HEK293 (cell line): Measurements from ENCODE around the gene SETD3.
A peak's percentile ranks its signal among the peaks of the same experiment; 100 is the strongest.

Experiments
- CTCF ChIA-PET: fragments of 350-600 bp; formaldehyde crosslinking; extraction: SDS; loops from one replicate; lab custom pipeline; 2021; ENCODE audit warnings: antibody characterized with exemption; lab: Yijun Ruan, JAX
- POLR2A ChIA-PET: fragments of 300-600 bp; formaldehyde crosslinking; extraction: SDS; loops from one replicate; lab custom pipeline; 2020; ENCODE audit warnings: antibody characterized with exemption, inconsistent platforms; lab: Yijun Ruan, JAX
- H3K27ac ChIP-seq: fragments of 200-500 bp; sonication (Bioruptor generic); 2 replicates; pipeline ENCODE4 v1.5.1; 2014; ENCODE audit warnings: low read depth, low read length, control low read depth, inconsistent platforms; ENCODE audit errors: extremely low read depth
- H3K36me3 ChIP-seq, 2 experiments: fragments of 200-500 bp in 1 of 2; sonication (Bioruptor generic) in 1 of 2; 1 replicate in 1 of 2; 2 replicates in 1 of 2; pipeline ENCODE4 v1.5.1; 2014 to 2017; ENCODE audit warnings: inconsistent platforms in 2 of 2, low read length in 2 of 2; ENCODE audit not compliant: control insufficient read depth in 2 of 2, insufficient read depth in 1 of 2
- H3K4me1 ChIP-seq: fragments of 200-500 bp; sonication (Bioruptor generic); 2 replicates; pipeline ENCODE4 v1.5.1; 2014; ENCODE audit warnings: mild to moderate bottlenecking, low read length, inconsistent platforms; ENCODE audit not compliant: control insufficient read depth, insufficient read depth
- H3K4me3 ChIP-seq: 2 replicates; pipeline ENCODE4 v1.5.1; 2011; ENCODE audit warnings: low read depth, mild to moderate bottlenecking, control low read depth, low read length, moderate library complexity
- H3K9me3 ChIP-seq: fragments of 200-500 bp; sonication (Bioruptor generic); 2 replicates; pipeline ENCODE4 v1.5.1; 2014; ENCODE audit warnings: low read depth, low read length, inconsistent platforms; ENCODE audit not compliant: control insufficient read depth, insufficient read depth
- CTCF ChIP-seq: fragments of 450-650 bp; formaldehyde crosslinking; IDR thresholded peaks from 2 replicates; pipeline ENCODE4 v1.5.1; 2016; ENCODE audit warnings: missing biosample characterization, missing genetic modification characterization
- MZF1 ChIP-seq: fragments of 450-650 bp; formaldehyde crosslinking; IDR thresholded peaks from 2 replicates; pipeline ENCODE4 v1.5.1; 2017; ENCODE audit warnings: missing biosample characterization, missing genetic modification characterization, borderline replicate concordance
- SP7 ChIP-seq: fragments of 450-650 bp; formaldehyde crosslinking; IDR thresholded peaks from 2 replicates; pipeline ENCODE4 v1.5.1; 2016; ENCODE audit warnings: missing biosample characterization, missing genetic modification characterization
- ZBTB48 ChIP-seq: fragments of 450-650 bp; formaldehyde crosslinking; IDR thresholded peaks from 2 replicates; pipeline ENCODE4 v1.5.1; 2016; ENCODE audit warnings: missing biosample characterization, missing genetic modification characterization
- ZFP3 ChIP-seq: fragments of 450-650 bp; formaldehyde crosslinking; IDR thresholded peaks from 2 replicates; pipeline ENCODE4 v1.5.1; 2016; ENCODE audit warnings: low read depth, missing biosample characterization, missing genetic modification characterization
- ZNF223 ChIP-seq: fragments of 450-650 bp; formaldehyde crosslinking; IDR thresholded peaks from 2 replicates; pipeline ENCODE4 v1.5.1; 2016; ENCODE audit warnings: missing biosample characterization, missing genetic modification characterization
- ZNF26 ChIP-seq: fragments of 450-650 bp; formaldehyde crosslinking; IDR thresholded peaks from 2 replicates; pipeline ENCODE4 v1.5.1; 2016; ENCODE audit warnings: missing biosample characterization, missing genetic modification characterization
- ZNF280D ChIP-seq: fragments of 450-650 bp; formaldehyde crosslinking; IDR thresholded peaks from 2 replicates; pipeline ENCODE4 v1.5.1; 2016; ENCODE audit warnings: missing biosample characterization, missing genetic modification characterization
- ZNF37A ChIP-seq: fragments of 450-650 bp; IDR thresholded peaks from 2 replicates; pipeline ENCODE4 v1.5.1; 2018; ENCODE audit warnings: missing biosample characterization, missing genetic modification characterization
- ZNF423 ChIP-seq: fragments of 450-650 bp; formaldehyde crosslinking; IDR thresholded peaks from 2 replicates; pipeline ENCODE4 v1.5.1; 2016; ENCODE audit warnings: missing biosample characterization, missing genetic modification characterization
- ZNF518A ChIP-seq: fragments of 450-650 bp; formaldehyde crosslinking; conservative IDR thresholded peaks from 2 replicates; pipeline ENCODE4 v1.5.1; 2016; ENCODE audit warnings: low read depth, missing biosample characterization, missing genetic modification characterization
- ZNF521 ChIP-seq: fragments of 450-650 bp; formaldehyde crosslinking; IDR thresholded peaks from 2 replicates; pipeline ENCODE4 v1.5.1; 2017; ENCODE audit warnings: missing biosample characterization, mild to moderate bottlenecking, missing genetic modification characterization
- ZNF549 ChIP-seq: fragments of 450-650 bp; IDR thresholded peaks from 2 replicates; pipeline ENCODE4 v1.5.1; 2018; ENCODE audit warnings: missing biosample characterization, missing genetic modification characterization, mild to moderate bottlenecking, inconsistent platforms, moderate library complexity
- ZNF555 ChIP-seq: fragments of 450-650 bp; formaldehyde crosslinking; conservative IDR thresholded peaks from 2 replicates; pipeline ENCODE4 v1.5.1; 2017; ENCODE audit warnings: missing biosample characterization, mild to moderate bottlenecking, missing genetic modification characterization, inconsistent platforms
- ZNF654 ChIP-seq: fragments of 450-650 bp; formaldehyde crosslinking; IDR thresholded peaks from 2 replicates; pipeline ENCODE4 v1.5.1; 2016; ENCODE audit warnings: low read depth, missing biosample characterization, missing genetic modification characterization
- ZNF677 ChIP-seq: fragments of 450-650 bp; IDR thresholded peaks from 2 replicates; pipeline ENCODE4 v1.5.0; 2018; ENCODE audit warnings: missing biosample characterization, mild to moderate bottlenecking, missing genetic modification characterization, moderate library complexity
- ZNF692 ChIP-seq: fragments of 450-650 bp; formaldehyde crosslinking; IDR thresholded peaks from 2 replicates; pipeline ENCODE4 v1.5.1; 2016; ENCODE audit warnings: missing biosample characterization, missing genetic modification characterization
- ZNF747 ChIP-seq: fragments of 450-650 bp; formaldehyde crosslinking; IDR thresholded peaks from 2 replicates; pipeline ENCODE4 v1.5.1; 2016; ENCODE audit warnings: missing biosample characterization, missing genetic modification characterization
- ZXDB ChIP-seq: fragments of 450-650 bp; formaldehyde crosslinking; IDR thresholded peaks from 2 replicates; pipeline ENCODE4 v1.5.1; 2016; ENCODE audit warnings: missing biosample characterization, missing genetic modification characterization

SETD3 gene

GRCh38 chr14:99419905-99420304 is 60.8 kb downstream of the SETD3 start:
- no peak overlapping the region for H3K4me3 ChIP-seq
- TF ChIP-seq MZF1 (tag by site-specific recombination): 0 out of 2 replicates have a peak, but pooled peaks have one; percentile 34
- TF ChIP-seq ZNF555: no peak
- H3K36me3 ChIP-seq: no peaks in the 10 kb centered on the region
- CTCF ChIA-PET: interaction anchor here (1.0 kb wide), 1 partner anchor 27 kb away, joined by 6 read pairs; no protein-coding TSS in a partner anchor
- POLR2A ChIA-PET: no interaction called here
- H3K27ac ChIP-seq: no peak overlapping the region
- peaks cover 2% of the 10 kb centered on the region; the same call in 1 of the 2 replicates for H3K4me1 ChIP-seq
- no peaks in the 10 kb centered on the region for H3K9me3 ChIP-seq

- H3K36me3 ChIP-seq: no peaks in the 10 kb centered on the region
- no peak overlapping the region for H3K27ac ChIP-seq
- POLR2A ChIA-PET: no interaction called here
- TF ChIP-seq ZBTB48 (no peak), SP7 (tag by site-specific recombination) (no peak), ZNF223 (no peak), ZNF549 (tag by site-specific recombination) (no peak), ZNF423 (tag by site-specific recombination) (no peak), ZNF521 (no peak)
- TF ChIP-seq, all 188 proteins: peak for 0
- Histone ChIP-seq H3K4me3 (no peak overlapping the region), H3K9me3 (no peaks in the 10 kb centered on the region), H3K4me1 (peaks cover 2% of the 10 kb centered on the region; the same call in 1 of the 2 replicates)
- CTCF ChIA-PET: interaction anchor here (0.6 to 1.3 kb wide), 3 partner anchors 13 to 98 kb away, joined by 3 to 5 read pairs (median 5); no protein-coding TSS in a partner anchor
These were observed 62.4 kb downstream of the SETD3 start for GRCh38 chr14:99418242-99418641.

- Histone ChIP-seq H3K27ac (no peak overlapping the region), H3K36me3 (peaks cover 0 to 4% of the 10 kb centered on the region in 2 experiments; a peak in 1 of 3 replicates), H3K4me3 (no peak overlapping the region), H3K4me1 (peaks cover 2% of the 10 kb centered on the region; the same call in 1 of the 2 replicates), H3K9me3 (no peaks in the 10 kb centered on the region)
- CTCF ChIA-PET: interaction anchor here (0.6 to 8.1 kb wide), 12 partner anchors 9 to 464 kb away, joined by 3 to 175 read pairs (median 4); no protein-coding TSS in a partner anchor
- POLR2A ChIA-PET: no interaction called here
- no peak for TF ChIP-seq ZNF37A (tag by site-specific recombination)
- no peak for TF ChIP-seq ZNF747
- no peak for TF ChIP-seq ZNF692 (tag by site-specific recombination)
- TF ChIP-seq ZNF654 (tag by site-specific recombination): no peak
- no peak for TF ChIP-seq ZFP3 (tag by site-specific recombination)
- no peak for TF ChIP-seq ZNF518A
- TF ChIP-seq CTCF (tag by site-specific recombination): no peak
- no peak for TF ChIP-seq ZNF26 (tag by site-specific recombination)
- no peak for TF ChIP-seq ZNF280D (tag by site-specific recombination)
- no peak for TF ChIP-seq ZXDB (tag by site-specific recombination)
- TF ChIP-seq ZNF677: no peak
These were observed 63.8 kb downstream of the SETD3 start for GRCh38 chr14:99416909-99417308.
